Gastroesophageal sphincter (tissue), 4 donors: ENCODE results near the gene CD8B. TPM values are rescaled to one million over a fixed set of nuclear protein-coding genes. Genes with fewer than 3 reads are reported as not detected.

ENCODE experiments used
- ATAC-seq: fragments of 150-250 bp; one replicate; pipeline ENCODE4 v1.9.1; 2016; ENCODE audit warnings: mild to moderate bottlenecking, moderate library complexity
- H3K27ac ChIP-seq, 4 donors: fragments of 200-600 bp; sonication (generic) in 3 of 4; 1 replicate in 3 of 4; 2 replicates in 1 of 4; pipeline ENCODE4 v1.5.1; 2016 to 2019
- H3K27me3 ChIP-seq: fragments of 200-600 bp; sonication (generic); one replicate; pipeline ENCODE4 v1.5.1; 2019
- H3K36me3 ChIP-seq, 2 donors: fragments of 200-600 bp; sonication (generic); one replicate each; pipeline ENCODE4 v1.5.1; 2019; ENCODE audit warnings: control low read depth in 1 of 2
- H3K4me1 ChIP-seq, 3 donors: fragments of 200-600 bp; sonication (generic); 1 replicate in 2 of 3; 2 replicates in 1 of 3; pipeline ENCODE4 v1.5.1; 2016 to 2019; ENCODE audit warnings: control low read depth in 2 of 3
- H3K4me3 ChIP-seq, 2 donors: fragments of 200-600 bp; sonication (generic); one replicate each; pipeline ENCODE4 v1.5.1; 2019; ENCODE audit warnings: mild to moderate bottlenecking in 1 of 2, moderate library complexity in 1 of 2
- H3K9me3 ChIP-seq, 3 donors: fragments of 200-600 bp; sonication (generic); one replicate each; pipeline ENCODE4 v1.5.1; 2017 to 2019; ENCODE audit warnings: control low read depth in 2 of 3
- CTCF ChIP-seq, 4 experiments: fragments of 200-600 bp in 2 of 4; fragments of 450-650 bp in 2 of 4; sonication (generic) in 1 of 4; IDR thresholded peaks; one replicate each; pipeline ENCODE4 v1.5.1; 2017 to 2019; ENCODE audit warnings: antibody characterized with exemption in 4 of 4, mild to moderate bottlenecking in 2 of 4, moderate library complexity in 2 of 4
- EP300 ChIP-seq: sonication (generic); formaldehyde crosslinking; IDR thresholded peaks from one replicate; pipeline ENCODE4 v1.6.1; 2017; ENCODE audit warnings: antibody characterized with exemption, mild to moderate bottlenecking
- POLR2A ChIP-seq, 2 donors: fragments of 450-650 bp; IDR thresholded peaks; one replicate each; pipeline ENCODE4 v1.6.1; 2017; ENCODE audit warnings: antibody characterized with exemption in 2 of 2, mild to moderate bottlenecking in 2 of 2, moderate library complexity in 1 of 2
- POLR2AphosphoS5 ChIP-seq: sonication (generic); formaldehyde crosslinking; IDR thresholded peaks from one replicate; pipeline ENCODE4 v1.6.1; 2017; ENCODE audit warnings: antibody characterized with exemption
- WGBS, 2 donors: methylation state at CpG; one replicate each; pipeline ENCODE4 v1.1.5; 2018; ENCODE audit warnings: low coverage in 1 of 2; 5-methylcytosine and 5-hydroxymethylcytosine counted together
- total RNA-seq, 4 donors: library from RNA; depleted of rRNA; stranded (reverse); fragments of >200 nt; gene quantifications; one replicate each; pipeline ENCODE4 v1.1.0, GENCODE V29; 2016

CD8B gene
- total RNA-seq, 4 donors from 2014 or later = 0.81 to 1.6 TPM; not detected in 2

GRCh38 chr2:86788165-86788564 is 73.5 kb downstream of the CD8B start:
- Histone ChIP-seq H3K27ac (no peak overlapping the region), H3K4me3 (no peak overlapping the region), H3K4me1 (peaks cover 0 to 39% (median 22%) of the 10 kb centered on the region in 3 donors), H3K9me3 (no peaks in the 10 kb centered on the region), H3K27me3 (peaks cover 52% of the 10 kb centered on the region), H3K36me3 (no peaks in the 10 kb centered on the region)
- no peak for TF ChIP-seq POLR2AphosphoS5
- no peak for TF ChIP-seq POLR2A (IDR thresholded peaks at IDR 0.05)
- no peak for TF ChIP-seq EP300
- TF ChIP-seq CTCF (IDR thresholded peaks at IDR 0.05) = no peak
- 38 to 48% methylated on average over 1 to 6 of the region's 7 CpGs for WGBS, 2 donors
- no peak for ATAC-seq

- no peaks in the 10 kb centered on the region for H3K9me3 ChIP-seq
- no peak overlapping the region for H3K4me3 ChIP-seq
- no peak overlapping the region for H3K27ac ChIP-seq
- TF ChIP-seq POLR2AphosphoS5 (no peak), POLR2A (IDR thresholded peaks at IDR 0.05) (no peak), EP300 (no peak)
- peaks cover 48% of the 10 kb centered on the region for H3K27me3 ChIP-seq
- H3K4me1 ChIP-seq = peaks cover 0 to 39% (median 22%) of the 10 kb centered on the region in 3 donors
- no peaks in the 10 kb centered on the region for H3K36me3 ChIP-seq
- whole genome bisulfite sequencing, 2 donors = 7 to 20% methylated on average over 1 of the region's 2 CpGs
- no peak for ATAC-seq
Measured at GRCh38 chr2:86787736-86788135, 74.0 kb downstream of the CD8B start.

GRCh38 chr2:86786001-86786536 is 75.6 kb downstream of the CD8B start:
- Histone ChIP-seq H3K27ac (no peak overlapping the region), H3K36me3 (no peaks in the 10 kb centered on the region), H3K4me1 (peaks cover 0 to 32% (median 22%) of the 10 kb centered on the region in 3 donors), H3K4me3 (no peak overlapping the region), H3K9me3 (no peaks in the 10 kb centered on the region), H3K27me3 (peaks cover 31% of the 10 kb centered on the region)
- 48 to 66% methylated on average over 8 of the region's 10 CpGs for WGBS, 2 donors
- ATAC-seq = no peak
- no peak for TF ChIP-seq POLR2A (IDR thresholded peaks at IDR 0.05)
- TF ChIP-seq CTCF (IDR thresholded peaks at IDR 0.05) = no peak
- no peak for TF ChIP-seq POLR2AphosphoS5
- TF ChIP-seq EP300 = no peak

GRCh38 chr2:86785456-86785855 is 76.2 kb downstream of the CD8B start:
- no peak for TF ChIP-seq POLR2AphosphoS5
- TF ChIP-seq CTCF (IDR thresholded peaks at IDR 0.05) = no peak
- no peak for TF ChIP-seq EP300
- TF ChIP-seq POLR2A (IDR thresholded peaks at IDR 0.05) = no peak
- Histone ChIP-seq H3K36me3 (no peaks in the 10 kb centered on the region), H3K27ac (no peak overlapping the region), H3K4me1 (peaks cover 0 to 26% (median 16%) of the 10 kb centered on the region in 3 donors), H3K4me3 (no peak overlapping the region), H3K9me3 (no peaks in the 10 kb centered on the region), H3K27me3 (peaks cover 25% of the 10 kb centered on the region)
- ATAC-seq = no peak
- 73 to 100% methylated on average over 1 to 4 of the region's 9 CpGs for WGBS, 2 donors

- no peak overlapping the region for H3K4me3 ChIP-seq
- no peak for ATAC-seq
- no peaks in the 10 kb centered on the region for H3K9me3 ChIP-seq
- 78 to 85% methylated on average over 3 to 7 of the region's 8 CpGs for WGBS, 2 donors
- H3K4me1 ChIP-seq = peaks cover 0 to 9% (median under 1%) of the 10 kb centered on the region in 3 donors
- no peaks in the 10 kb centered on the region for H3K36me3 ChIP-seq
- no peak for TF ChIP-seq POLR2AphosphoS5
- no peak for TF ChIP-seq EP300
- no peak for TF ChIP-seq POLR2A (IDR thresholded peaks at IDR 0.05)
- no peak for TF ChIP-seq CTCF (IDR thresholded peaks at IDR 0.05)
- H3K27me3 ChIP-seq = peaks cover 8% of the 10 kb centered on the region
- no peak overlapping the region for H3K27ac ChIP-seq
Measured at GRCh38 chr2:86783615-86784339, 77.9 kb downstream of the CD8B start.
